Thyroid gland (tissue), 4 donors: ENCODE results near the gene DBT. TPM values are rescaled to one million over a fixed set of nuclear protein-coding genes. Genes with fewer than 3 reads are reported as not detected.

ENCODE experiments used
- DNase-seq, 2 donors: peaks; one replicate each; pipeline ENCODE4 v3.0.0-alpha.2; 2019
- H3K27ac ChIP-seq, 3 donors: fragments of 200-600 bp; sonication (generic); 1 replicate in 2 of 3; 2 replicates in 1 of 3; pipeline ENCODE4 v1.5.1; 2016 to 2019; ENCODE audit warnings: mild to moderate bottlenecking in 1 of 3, moderate library complexity in 1 of 3
- H3K27me3 ChIP-seq: fragments of 200-600 bp; sonication (generic); one replicate; pipeline ENCODE4 v1.5.1; 2019
- H3K36me3 ChIP-seq, 2 donors: fragments of 200-600 bp; sonication (generic); one replicate each; pipeline ENCODE4 v1.5.1; 2016 to 2019
- H3K4me1 ChIP-seq, 2 donors: fragments of 200-600 bp; sonication (generic); one replicate each; pipeline ENCODE4 v1.5.1; 2017 to 2019
- H3K4me3 ChIP-seq, 3 donors: fragments of 200-600 bp; sonication (generic); replicated peaks in 1 of 3; 1 replicate in 2 of 3; 2 replicates in 1 of 3; pipeline ENCODE4 v1.5.1; 2016; ENCODE audit warnings: mild to moderate bottlenecking in 1 of 3
- H3K9me3 ChIP-seq: fragments of 200-600 bp; sonication (generic); one replicate; pipeline ENCODE4 v1.5.1; 2017
- POLR2A ChIP-seq, 2 donors: fragments of 450-650 bp; IDR thresholded peaks; one replicate each; pipeline ENCODE4 v1.6.1; 2017; ENCODE audit warnings: antibody characterized with exemption in 2 of 2, mild to moderate bottlenecking in 2 of 2, moderate library complexity in 1 of 2
- WGBS, 2 donors: methylation state at CpG; one replicate each; pipeline ENCODE4 v1.1.5; 2017; 5-methylcytosine and 5-hydroxymethylcytosine counted together
- intact Hi-C: fragments of 100-400 bp; cut with DNase I; formaldehyde crosslinking; loops from one replicate; pipeline ENCODE4 v1.15.1; 2023
- total RNA-seq, 4 donors: library from RNA; depleted of rRNA; stranded (reverse); fragments of >200 nt; gene quantifications; one replicate each; pipeline ENCODE4 v1.2.3, GENCODE V29; 2016
- TF ChIP-seq, protein P1 (sequence below), 6 experiments: fragments of 200-600 bp in 3 of 6; fragments of 450-650 bp in 3 of 6; sonication (generic) in 3 of 6; IDR thresholded peaks; one replicate each; pipeline ENCODE4 v1.5.1; 2016 to 2019; ENCODE audit warnings: antibody characterized with exemption in 6 of 6, mild to moderate bottlenecking in 2 of 6, inconsistent platforms in 1 of 6, moderate library complexity in 1 of 6

The DBT gene
- total RNA-seq, 4 donors from 2014 or later, result 9.8 to 14.9 (median 12.1) TPM

DNA sequence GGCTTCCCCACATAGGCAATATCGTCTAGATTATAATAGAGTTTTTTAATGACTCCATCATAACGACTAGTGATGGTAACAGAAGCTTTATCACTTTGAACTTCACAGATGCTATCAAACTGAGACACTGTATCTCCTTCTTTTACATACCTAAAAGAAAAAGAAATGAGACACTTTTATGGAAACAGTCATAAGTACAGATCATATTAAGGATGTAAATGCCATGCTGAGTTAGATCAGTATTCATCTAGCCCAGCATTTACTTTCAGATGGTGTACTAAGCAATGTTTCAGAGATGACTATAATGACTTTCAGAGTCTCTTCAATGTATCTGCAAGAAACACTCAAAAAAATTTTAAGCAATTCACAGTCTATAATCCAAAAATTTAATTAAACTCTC is 18.9 kb downstream of the DBT start:
- Histone ChIP-seq H3K36me3 (no peaks in the 10 kb centered on the region), H3K4me1 (no peaks in the 10 kb centered on the region), H3K27ac (no peak overlapping the region), H3K9me3 (no peaks in the 10 kb centered on the region), H3K4me3 (no peak overlapping the region), H3K27me3 (no peaks in the 10 kb centered on the region)
- no peak for DNase-seq
- no peak for TF ChIP-seq POLR2A (IDR thresholded peaks at IDR 0.05)
- TF ChIP-seq, protein P1, sequence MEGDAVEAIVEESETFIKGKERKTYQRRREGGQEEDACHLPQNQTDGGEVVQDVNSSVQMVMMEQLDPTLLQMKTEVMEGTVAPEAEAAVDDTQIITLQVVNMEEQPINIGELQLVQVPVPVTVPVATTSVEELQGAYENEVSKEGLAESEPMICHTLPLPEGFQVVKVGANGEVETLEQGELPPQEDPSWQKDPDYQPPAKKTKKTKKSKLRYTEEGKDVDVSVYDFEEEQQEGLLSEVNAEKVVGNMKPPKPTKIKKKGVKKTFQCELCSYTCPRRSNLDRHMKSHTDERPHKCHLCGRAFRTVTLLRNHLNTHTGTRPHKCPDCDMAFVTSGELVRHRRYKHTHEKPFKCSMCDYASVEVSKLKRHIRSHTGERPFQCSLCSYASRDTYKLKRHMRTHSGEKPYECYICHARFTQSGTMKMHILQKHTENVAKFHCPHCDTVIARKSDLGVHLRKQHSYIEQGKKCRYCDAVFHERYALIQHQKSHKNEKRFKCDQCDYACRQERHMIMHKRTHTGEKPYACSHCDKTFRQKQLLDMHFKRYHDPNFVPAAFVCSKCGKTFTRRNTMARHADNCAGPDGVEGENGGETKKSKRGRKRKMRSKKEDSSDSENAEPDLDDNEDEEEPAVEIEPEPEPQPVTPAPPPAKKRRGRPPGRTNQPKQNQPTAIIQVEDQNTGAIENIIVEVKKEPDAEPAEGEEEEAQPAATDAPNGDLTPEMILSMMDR (IDR thresholded peaks at IDR 0.05), result no peak
- intact Hi-C loops, result no loop called here
- WGBS, 2 donors, result 87 to 94% methylated on average over 2 of the region's 2 CpGs

DNA sequence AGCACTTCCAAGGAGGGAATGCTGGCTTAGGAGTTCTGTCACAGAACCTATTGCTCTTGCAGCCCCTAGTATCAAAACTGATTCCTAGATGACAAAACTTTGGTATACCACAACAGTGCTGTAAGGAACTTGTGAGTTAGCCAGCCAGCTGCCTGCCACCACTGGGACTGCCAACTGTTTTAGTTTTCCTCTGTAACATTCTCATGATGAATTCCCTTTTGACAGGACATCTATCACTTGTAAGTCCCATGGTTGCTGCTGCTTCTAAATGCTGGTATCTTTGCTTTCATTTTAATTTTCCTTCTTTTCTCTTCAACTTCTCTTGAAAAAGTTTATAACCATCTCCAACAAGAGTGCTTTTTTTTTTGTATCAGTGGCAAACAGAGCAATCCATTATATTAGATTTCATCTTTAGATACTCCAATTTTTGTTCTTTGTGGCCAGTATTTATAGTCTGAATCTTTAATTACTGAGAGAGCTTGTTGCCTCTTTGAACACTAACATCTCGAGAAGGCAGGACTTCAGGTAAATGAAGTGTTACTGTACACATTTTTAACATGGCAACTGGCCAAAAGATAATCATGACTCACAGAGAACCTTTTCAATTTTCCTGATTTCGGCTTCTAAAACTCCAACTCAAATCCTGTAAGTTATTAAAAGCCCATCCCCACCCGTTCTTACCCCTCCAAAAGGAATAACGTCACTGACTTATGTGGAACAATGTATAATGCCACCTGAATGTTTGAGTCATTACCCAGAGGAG is 19.8 kb downstream of the DBT start:
- no peak overlapping the region for H3K27ac ChIP-seq
- TF ChIP-seq POLR2A (IDR thresholded peaks at IDR 0.05), result no peak
- TF ChIP-seq, protein P1 (IDR thresholded peaks at IDR 0.05), result no peak
- H3K9me3 ChIP-seq, result no peaks in the 10 kb centered on the region
- H3K27me3 ChIP-seq, result no peaks in the 10 kb centered on the region
- no peak for DNase-seq
- H3K4me3 ChIP-seq, result no peak overlapping the region
- no peaks in the 10 kb centered on the region for H3K4me1 ChIP-seq
- intact Hi-C loops, result no loop called here
- 82 to 85% methylated on average over 4 of the region's 4 CpGs for WGBS, 2 donors
- H3K36me3 ChIP-seq, result no peaks in the 10 kb centered on the region

DNA sequence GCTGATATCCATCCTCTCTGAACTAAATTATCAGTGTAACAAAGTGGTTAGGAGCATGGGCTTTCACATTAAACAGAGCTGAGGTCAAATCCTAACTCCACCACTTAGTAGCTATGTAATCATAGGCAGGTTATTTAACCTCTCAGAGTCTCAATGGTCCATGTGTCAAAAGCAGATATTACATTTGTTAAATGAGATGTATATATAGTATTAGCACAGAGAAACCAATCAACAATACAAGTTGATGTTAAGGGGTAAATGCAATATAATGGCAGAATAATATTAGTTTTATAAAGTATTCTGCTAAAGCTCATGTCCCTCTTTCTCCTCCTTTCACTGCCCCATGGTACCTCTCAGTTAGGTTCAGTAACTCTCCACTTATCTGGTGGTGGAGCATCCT is 27.2 kb downstream of the DBT start:
- intact Hi-C loops, result no loop called here
- H3K4me1 ChIP-seq, result no peaks in the 10 kb centered on the region

DNA sequence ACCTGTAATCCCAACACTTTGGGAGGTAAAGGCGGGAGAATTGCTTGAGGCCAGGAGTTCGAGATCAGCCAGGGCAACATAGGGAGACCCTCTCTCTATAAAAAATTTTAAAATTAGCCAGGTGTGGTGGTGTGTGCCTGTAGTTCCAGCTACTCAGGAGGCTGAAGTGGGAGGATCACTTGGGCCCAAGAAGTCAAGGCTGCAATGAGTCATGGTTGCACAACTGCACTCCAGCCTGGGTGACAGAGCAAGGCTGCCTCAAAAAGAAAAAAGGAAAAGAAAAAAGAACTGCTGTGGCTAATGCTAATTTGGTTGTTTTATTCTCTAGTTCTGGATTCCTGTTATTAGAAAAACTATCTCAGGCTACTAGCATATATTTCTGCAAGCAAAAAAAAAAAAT is 29.8 kb downstream of the DBT start:
- Histone ChIP-seq H3K27me3 (no peaks in the 10 kb centered on the region), H3K27ac (no peak overlapping the region), H3K4me1 (no peaks in the 10 kb centered on the region), H3K4me3 (no peak overlapping the region), H3K9me3 (no peaks in the 10 kb centered on the region), H3K36me3 (no peaks in the 10 kb centered on the region)
- intact Hi-C loops, result no loop called here
- DNase-seq, result no peak
- TF ChIP-seq, protein P1 (IDR thresholded peaks at IDR 0.05), result no peak
- no peak for TF ChIP-seq POLR2A (IDR thresholded peaks at IDR 0.05)
- WGBS, 2 donors, result 97 to 98% methylated on average over 2 of the region's 2 CpGs

More for the DNA sequence above, 27.2 kb downstream of the DBT start:
- TF ChIP-seq, protein P1 (IDR thresholded peaks at IDR 0.05), result no peak
- TF ChIP-seq POLR2A (IDR thresholded peaks at IDR 0.05), result no peak
- H3K27me3 ChIP-seq, result no peaks in the 10 kb centered on the region
- DNase-seq, result no peak
- H3K36me3 ChIP-seq, result no peaks in the 10 kb centered on the region
- no peaks in the 10 kb centered on the region for H3K9me3 ChIP-seq
- no peak overlapping the region for H3K27ac ChIP-seq
- H3K4me3 ChIP-seq, result no peak overlapping the region

DNA sequence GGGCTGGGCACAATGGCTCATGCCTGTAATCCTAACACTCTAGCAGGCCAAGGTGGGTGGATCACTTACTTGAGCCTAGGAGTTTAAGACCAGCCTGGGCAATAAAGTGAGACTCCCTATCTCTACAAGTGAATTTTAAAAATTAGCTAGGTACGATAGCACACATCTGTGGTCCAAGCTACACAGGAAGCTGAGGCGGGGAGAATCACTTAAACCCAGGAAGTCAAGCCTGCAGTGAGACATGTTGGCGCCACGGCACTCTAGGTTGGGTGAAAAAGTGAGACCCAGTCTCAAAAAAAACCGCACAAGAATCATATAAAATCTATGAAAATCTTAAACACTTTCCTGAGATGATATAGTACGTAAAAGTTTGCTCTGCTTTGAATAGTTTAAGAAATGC is 30.2 kb downstream of the DBT start:
- WGBS, 2 donors, result 76 to 91% methylated on average over 6 of the region's 6 CpGs
- H3K27me3 ChIP-seq, result no peaks in the 10 kb centered on the region
- TF ChIP-seq, protein P1 (IDR thresholded peaks at IDR 0.05), result no peak
- no peak for TF ChIP-seq POLR2A (IDR thresholded peaks at IDR 0.05)
- intact Hi-C loops, result no loop called here
- H3K9me3 ChIP-seq, result no peaks in the 10 kb centered on the region
- H3K27ac ChIP-seq, result no peak overlapping the region
- no peak for DNase-seq
- no peaks in the 10 kb centered on the region for H3K4me1 ChIP-seq
- H3K4me3 ChIP-seq, result no peak overlapping the region
- H3K36me3 ChIP-seq, result peaks cover 0 to 3% of the 10 kb centered on the region in 2 donors
